ENCODE measurements around the gene RIBC1. TPM values are rescaled to one million over a fixed set of nuclear protein-coding genes. Genes with fewer than 3 reads are reported as not detected.

Gene RIBC1
- total and polyA plus RNA-seq, 2 experiments from 2014 or later = 0.45 to 0.55 TPM

- TF ChIP-seq STAT1 (IDR thresholded peaks at IDR 0.05; ENCODE audit: unreplicated experiment) = no peak
- no peak for TF ChIP-seq CREB1 (CRISPR knock-in tag; IDR thresholded peaks at IDR 0.05; ENCODE audit: low read depth)
- no peak for TF ChIP-seq REST (IDR thresholded peaks at IDR 0.05; ENCODE audit: unreplicated experiment)
- no peak for TF ChIP-seq JUNB (IDR thresholded peaks at IDR 0.05; ENCODE audit: unreplicated experiment)
- TF ChIP-seq EZH2 (IDR thresholded peaks at IDR 0.05; ENCODE audit: low read depth, unreplicated experiment) = no peak
- no peak for TF ChIP-seq POLR2AphosphoS5 (IDR thresholded peaks at IDR 0.05; ENCODE audit: low read depth)
- no peak for TF ChIP-seq ZNF114 (CRISPR knock-in tag; IDR thresholded peaks at IDR 0.05)
Observed at GRCh38 chrX:53429755-53430154, 7.1 kb downstream of the RIBC1 start (continued).

- H3K9me2 ChIP-seq (ENCODE audit: insufficient read depth) = no peaks in the 10 kb centered on the region
- Mint-ChIP-seq H3K27me3 (ENCODE audit: insufficient read depth, low read depth, poor library complexity) (peaks cover 3% of the 10 kb centered on the region), H3K9me3 (no peaks in the 10 kb centered on the region), H3K4me1 (peaks cover 5% of the 10 kb centered on the region; the same call in 2 of the 3 replicates), H3K4me3 (no peak overlapping the region), H3K36me3 (ENCODE audit: low read depth) (peaks cover 15% of the 10 kb centered on the region), H3K27ac (no peak overlapping the region)
- ATAC-seq (no peak), DNase-seq (ENCODE audit: low spot score) (no peak)
- no peak overlapping the region for H3K4me3 ChIP-seq
- no peak overlapping the region for H2AFZ ChIP-seq
- no peaks in the 10 kb centered on the region for H4K20me1 ChIP-seq (replicated peaks; ENCODE audit: insufficient read depth)
- H3K4me1 ChIP-seq (ENCODE audit: insufficient read depth) = no peaks in the 10 kb centered on the region
- H3K79me2 ChIP-seq (replicated peaks; ENCODE audit: insufficient read depth) = no peaks in the 10 kb centered on the region
- no peak overlapping the region for H3K27ac ChIP-seq (ENCODE audit: low read depth)
- no peaks in the 10 kb centered on the region for H3F3A ChIP-seq (replicated peaks; ENCODE audit: low read depth)
- no peaks in the 10 kb centered on the region for H3K27me3 ChIP-seq (ENCODE audit: insufficient read depth)
- TF ChIP-seq ZNF114 (CRISPR knock-in tag; IDR thresholded peaks at IDR 0.05) (no peak), ETS1 (IDR thresholded peaks at IDR 0.05) (no peak), STAT1 (IDR thresholded peaks at IDR 0.05; ENCODE audit: unreplicated experiment) (no peak), NANOG (IDR thresholded peaks at IDR 0.05; ENCODE audit: borderline replicate concordance) (no peak)
- H3K36me3 ChIP-seq (ENCODE audit: insufficient read depth) = no peaks in the 10 kb centered on the region
- no peak overlapping the region for H3K4me2 ChIP-seq
Observed at GRCh38 chrX:53430231-53430630, 7.6 kb downstream of the RIBC1 start.

Data from GM23338 (cell line).